HepG2 (cell line): Measurements from ENCODE around the gene ITPR1.

ENCODE experiments used
- BRF2 ChIP-seq: sonication (generic); formaldehyde crosslinking; IDR thresholded peaks from 2 replicates; pipeline ENCODE4 v1.8.1; 2022; ENCODE audit warnings: mild to moderate bottlenecking, missing genetic modification reagents
- CTCF ChIP-seq: sonication (generic); formaldehyde crosslinking; IDR thresholded peaks from 2 replicates; pipeline ENCODE4 v1.5.0; 2020; ENCODE audit warnings: mild to moderate bottlenecking, missing genetic modification reagents, moderate library complexity
- FOXP1 ChIP-seq, 2 experiments: fragments of 450-650 bp in 1 of 2; IDR thresholded peaks; 2 replicates each; pipeline ENCODE4 v1.6.1; 2017 to 2018; ENCODE audit warnings: antibody characterized with exemption in 1 of 2
- IRF1 ChIP-seq: sonication (generic); formaldehyde crosslinking; IDR thresholded peaks from 2 replicates; pipeline ENCODE4 v1.4.0; 2020; ENCODE audit warnings: low read depth, mild to moderate bottlenecking, missing genetic modification reagents
- POLR2A ChIP-seq, 2 experiments: IDR thresholded peaks; 2 replicates each; pipeline ENCODE4 v1.6.1; 2011; ENCODE audit warnings: low read depth in 2 of 2, low read length in 2 of 2, mild to moderate bottlenecking in 1 of 2, moderate library complexity in 1 of 2; ENCODE audit not compliant: insufficient read depth in 1 of 2
- PRDM10 ChIP-seq: sonication (generic); formaldehyde crosslinking; IDR thresholded peaks from 2 replicates; pipeline ENCODE4 v1.4.0; 2020; ENCODE audit warnings: low read depth, missing genetic modification reagents
- REST ChIP-seq, 2 experiments: IDR thresholded peaks; 2 replicates each; pipeline ENCODE4 v1.6.1; 2011 to 2012; ENCODE audit warnings: low read length in 2 of 2, borderline replicate concordance in 1 of 2, low read depth in 1 of 2, mild to moderate bottlenecking in 1 of 2, moderate library complexity in 1 of 2
- SMC3 ChIP-seq: IDR thresholded peaks from 2 replicates; pipeline ENCODE4 v1.6.1; 2011; ENCODE audit warnings: low read length, improper control_type of control experiment
- STAT6 ChIP-seq: sonication (generic); formaldehyde crosslinking; IDR thresholded peaks from 2 replicates; pipeline ENCODE4 v1.4.0; 2020; ENCODE audit warnings: missing genetic modification reagents, mild to moderate bottlenecking, borderline replicate concordance
- THRA ChIP-seq: sonication (generic); formaldehyde crosslinking; IDR thresholded peaks from 2 replicates; pipeline ENCODE4 v1.4.0; 2020; ENCODE audit warnings: missing genetic modification reagents, borderline replicate concordance
- ZNF724P ChIP-seq: sonication (generic); formaldehyde crosslinking; IDR thresholded peaks from 2 replicates; pipeline ENCODE4 v1.8.0; 2022; ENCODE audit warnings: missing genetic modification reagents, borderline replicate concordance
- ZNF83 ChIP-seq: sonication (generic); formaldehyde crosslinking; IDR thresholded peaks from 2 replicates; pipeline ENCODE4 v1.4.0; 2020; ENCODE audit warnings: missing genetic modification reagents, mild to moderate bottlenecking, borderline replicate concordance

GRCh38 chr3:4716706-4717362, 223.7 kb downstream of the ITPR1 start:
- no peak for TF ChIP-seq BRF2 (CRISPR knock-in tag)
- TF ChIP-seq REST (IDR thresholded peaks at IDR 0.05; ENCODE audit: borderline replicate concordance in 1 of 2, low read depth in 1 of 2, low read length in 2 of 2), result no peak
- no peak for TF ChIP-seq POLR2A (IDR thresholded peaks at IDR 0.05; ENCODE audit: insufficient read depth in 1 of 2, low read depth in 2 of 2, low read length in 2 of 2)
- TF ChIP-seq ZNF724P (CRISPR knock-in tag), result no peak
- TF ChIP-seq FOXP1 (IDR thresholded peaks at IDR 0.05), result no peak
- TF ChIP-seq FOXP1 (CRISPR knock-in tag; IDR thresholded peaks at IDR 0.05), result no peak
- no peak for TF ChIP-seq SMC3
- no peak for TF ChIP-seq THRA (CRISPR knock-in tag)
- TF ChIP-seq PRDM10 (CRISPR knock-in tag), result no peak
- no peak for TF ChIP-seq ZNF83 (CRISPR knock-in tag)
- TF ChIP-seq STAT6 (CRISPR knock-in tag), result no peak
- TF ChIP-seq IRF1 (CRISPR knock-in tag), result no peak
- TF ChIP-seq CTCF, result no peak
